Keratinocyte (primary cell): ENCODE data around the gene EPHA1. TPM values are rescaled to one million over a fixed set of nuclear protein-coding genes. Genes with fewer than 3 reads are reported as not detected.

ENCODE experiments used
- DNase-seq: peaks from one replicate; pipeline ENCODE4 v3.0.0-alpha.2; 2011; ENCODE audit warnings: low read depth, missing footprints, low spot score
- FAIRE-seq: peaks from 2 replicates; lab custom pipeline; 2011; peaks lifted over from hg19 to GRCh38; lab: Jason Lieb, UNC
- H2AFZ ChIP-seq: 2 replicates; pipeline ENCODE4 v1.6.0; 2012; ENCODE audit warnings: low read length, control low read depth, inconsistent platforms; ENCODE audit not compliant: control insufficient read depth
- H3K27ac ChIP-seq: 2 replicates; pipeline ENCODE4 v1.5.1; 2011; ENCODE audit warnings: low read length; ENCODE audit not compliant: control insufficient read depth, insufficient read depth
- H3K27me3 ChIP-seq: 3 replicates; pipeline ENCODE4 v1.6.0; 2011; ENCODE audit warnings: low read length; ENCODE audit not compliant: control insufficient read depth, insufficient read depth; ENCODE audit errors: extremely low read depth
- H3K36me3 ChIP-seq, 2 experiments: 2 replicates in 1 of 2; 3 replicates in 1 of 2; pipeline ENCODE4 v1.5.1; 2011; ENCODE audit warnings: low read length in 2 of 2, mild to moderate bottlenecking in 1 of 2; ENCODE audit not compliant: control insufficient read depth in 2 of 2, insufficient read depth in 2 of 2; ENCODE audit errors: extremely low read depth in 1 of 2
- H3K4me1 ChIP-seq: 3 replicates; pipeline ENCODE4 v1.5.1; 2011; ENCODE audit warnings: low read length; ENCODE audit not compliant: control insufficient read depth, insufficient read depth; ENCODE audit errors: extremely low read depth
- H3K4me2 ChIP-seq: 3 replicates; pipeline ENCODE4 v1.6.0; 2011; ENCODE audit warnings: low read depth, low read length; ENCODE audit not compliant: control insufficient read depth, insufficient read depth; ENCODE audit errors: extremely low read depth
- H3K4me3 ChIP-seq, 3 experiments: fragments of 200-600 bp in 1 of 3; sonication (generic) in 1 of 3; 2 replicates in 2 of 3; 3 replicates in 1 of 3; pipeline ENCODE4 v1.5.1; 2011 to 2016; ENCODE audit warnings: low read length in 3 of 3, mild to moderate bottlenecking in 3 of 3, control low read depth in 2 of 3, inconsistent platforms in 1 of 3, low read depth in 1 of 3, mixed read lengths in 1 of 3, mixed run types in 1 of 3, moderate library complexity in 1 of 3; ENCODE audit not compliant: control insufficient read depth in 2 of 3, insufficient read depth in 2 of 3; ENCODE audit errors: extremely low read depth in 1 of 3
- H3K79me2 ChIP-seq: 2 replicates; pipeline ENCODE4 v1.6.0; 2012; ENCODE audit warnings: low read length; ENCODE audit not compliant: control insufficient read depth, insufficient read depth
- H3K9ac ChIP-seq: 3 replicates; pipeline ENCODE4 v1.6.0; 2011; ENCODE audit warnings: low read length; ENCODE audit not compliant: control insufficient read depth, insufficient read depth; ENCODE audit errors: extremely low read depth
- H3K9me1 ChIP-seq: 3 replicates; pipeline ENCODE4 v1.6.0; 2011; ENCODE audit warnings: low read length; ENCODE audit not compliant: control insufficient read depth, insufficient read depth; ENCODE audit errors: extremely low read depth
- H3K9me3 ChIP-seq: 2 replicates; pipeline ENCODE4 v1.5.1; 2012; ENCODE audit warnings: low read depth, low read length; ENCODE audit not compliant: control insufficient read depth
- H4K20me1 ChIP-seq: 3 replicates; pipeline ENCODE4 v1.6.0; 2011; ENCODE audit warnings: low read length; ENCODE audit not compliant: control insufficient read depth, insufficient read depth; ENCODE audit errors: extremely low read depth
- CTCF ChIP-seq, 3 experiments: IDR thresholded peaks in 1 of 3; conservative IDR thresholded peaks in 1 of 3; optimal IDR thresholded peaks in 1 of 3; 2 replicates in 2 of 3; 3 replicates in 1 of 3; pipeline versions ENCODE3 to v1.5.1; 2011; ENCODE audit warnings: low read length in 3 of 3, mild to moderate bottlenecking in 3 of 3, moderate library complexity in 2 of 3, control low read depth in 1 of 3, inconsistent platforms in 1 of 3; ENCODE audit not compliant: insufficient read depth in 2 of 3; ENCODE audit errors: extremely low read depth in 1 of 3
- EZH2 ChIP-seq: IDR thresholded peaks from one replicate; pipeline ENCODE4 v1.6.1; 2012; ENCODE audit warnings: inconsistent platforms, mild to moderate bottlenecking, low read length, moderate library complexity
- dilution Hi-C: fragments of 300-500 bp; cut with MboI; formaldehyde crosslinking; loops from one replicate; pipeline ENCODE4 v1.7.0; 2020; ENCODE audit warnings: low sequenced_read_pairs; ENCODE audit not compliant: extremely low pct_ligation_motif_present
- polyA plus RNA-seq, 5 experiments: library from polyadenylated mRNA; depleted of rRNA in 3 of 5; stranded (reverse) in 3 of 5; stranded (forward) in 1 of 5; unstranded in 1 of 5; fragments of >200 nt; gene quantifications; 1 replicate in 1 of 5; 2 replicates in 3 of 5; 3 replicates in 1 of 5; pipeline versions ENCODE4 v1.2.1 to v1.2.3, GENCODE V29; 2011 to 2012; ENCODE audit warnings: missing spikeins in 2 of 5, low read depth in 1 of 5, low replicate concordance in 1 of 5

EPHA1 gene
- polyA plus RNA-seq, 1 donor (not counting 4 experiments of a cell fraction or from before 2014, with no cell fraction given) = 31.9 TPM

- H3K9me1 ChIP-seq = no peaks in the 10 kb centered on the region
- H3K4me3 ChIP-seq = no peak overlapping the region
- TF ChIP-seq EZH2 = no peak
- TF ChIP-seq CTCF (optimal IDR thresholded peaks at IDR 0.05 in 1 of 3, IDR thresholded peaks at IDR 0.05 in 1 of 3, conservative IDR thresholded peaks at IDR 0.05 in 1 of 3; ENCODE audit: extremely low read depth in 1 of 3, insufficient read depth in 2 of 3, low read length in 3 of 3) = peak in 1 of 3 experiments; percentile 17
- H4K20me1 ChIP-seq = no peaks in the 10 kb centered on the region
- FAIRE-seq (no peak), DNase-seq (no peak)
- no peak overlapping the region for H3K27ac ChIP-seq
- no peaks in the 10 kb centered on the region for H3K9me3 ChIP-seq
- no peak overlapping the region for H3K4me2 ChIP-seq
- H3K27me3 ChIP-seq = no peaks in the 10 kb centered on the region
- no peak overlapping the region for H2AFZ ChIP-seq
- no peak overlapping the region for H3K9ac ChIP-seq
- dilution Hi-C loops = no loop called here
- peaks cover 24% of the 10 kb centered on the region for H3K4me1 ChIP-seq
- no peaks in the 10 kb centered on the region for H3K79me2 ChIP-seq
- H3K36me3 ChIP-seq = no peaks in the 10 kb centered on the region
Measured at GRCh38 chr7:143373255-143373794, 35.3 kb downstream of the EPHA1 start.

GRCh38 chr7:143372070-143372469 is 36.6 kb downstream of the EPHA1 start:
- no peak overlapping the region for H3K4me3 ChIP-seq
- no peaks in the 10 kb centered on the region for H3K9me3 ChIP-seq
- no peaks in the 10 kb centered on the region for H3K79me2 ChIP-seq
- peak overlapping the region; percentile 41 for H2AFZ ChIP-seq
- DNase-seq (no peak), FAIRE-seq (peak; percentile 56)
- H4K20me1 ChIP-seq = no peaks in the 10 kb centered on the region
- dilution Hi-C loops = no loop called here
- TF ChIP-seq CTCF (optimal IDR thresholded peaks at IDR 0.05 in 1 of 3, IDR thresholded peaks at IDR 0.05 in 1 of 3, conservative IDR thresholded peaks at IDR 0.05 in 1 of 3; ENCODE audit: extremely low read depth in 1 of 3, insufficient read depth in 2 of 3, low read length in 3 of 3) = peak in 2 of 3 experiments; percentile 15 to 57
- no peak for TF ChIP-seq EZH2
- H3K36me3 ChIP-seq = no peaks in the 10 kb centered on the region
- no peak overlapping the region for H3K27ac ChIP-seq
- H3K4me2 ChIP-seq = no peak overlapping the region
- H3K4me1 ChIP-seq = peaks cover 31% of the 10 kb centered on the region
- H3K27me3 ChIP-seq = no peaks in the 10 kb centered on the region
- no peaks in the 10 kb centered on the region for H3K9me1 ChIP-seq
- no peak overlapping the region for H3K9ac ChIP-seq
